Activated CD4-positive, alpha-beta T cell treated with anti-CD3 and anti-CD28 coated beads, Interleukin-2, amount 50 U/mL, for 1 hour (primary cell): ENCODE data around the gene CCDC175.
A peak's percentile ranks its signal among the peaks of the same experiment; 100 is the strongest.

Experiments
- DNase-seq: peaks from one replicate; pipeline ENCODE4 v3.0.0-alpha.2; 2020

CCDC175 gene

DNA sequence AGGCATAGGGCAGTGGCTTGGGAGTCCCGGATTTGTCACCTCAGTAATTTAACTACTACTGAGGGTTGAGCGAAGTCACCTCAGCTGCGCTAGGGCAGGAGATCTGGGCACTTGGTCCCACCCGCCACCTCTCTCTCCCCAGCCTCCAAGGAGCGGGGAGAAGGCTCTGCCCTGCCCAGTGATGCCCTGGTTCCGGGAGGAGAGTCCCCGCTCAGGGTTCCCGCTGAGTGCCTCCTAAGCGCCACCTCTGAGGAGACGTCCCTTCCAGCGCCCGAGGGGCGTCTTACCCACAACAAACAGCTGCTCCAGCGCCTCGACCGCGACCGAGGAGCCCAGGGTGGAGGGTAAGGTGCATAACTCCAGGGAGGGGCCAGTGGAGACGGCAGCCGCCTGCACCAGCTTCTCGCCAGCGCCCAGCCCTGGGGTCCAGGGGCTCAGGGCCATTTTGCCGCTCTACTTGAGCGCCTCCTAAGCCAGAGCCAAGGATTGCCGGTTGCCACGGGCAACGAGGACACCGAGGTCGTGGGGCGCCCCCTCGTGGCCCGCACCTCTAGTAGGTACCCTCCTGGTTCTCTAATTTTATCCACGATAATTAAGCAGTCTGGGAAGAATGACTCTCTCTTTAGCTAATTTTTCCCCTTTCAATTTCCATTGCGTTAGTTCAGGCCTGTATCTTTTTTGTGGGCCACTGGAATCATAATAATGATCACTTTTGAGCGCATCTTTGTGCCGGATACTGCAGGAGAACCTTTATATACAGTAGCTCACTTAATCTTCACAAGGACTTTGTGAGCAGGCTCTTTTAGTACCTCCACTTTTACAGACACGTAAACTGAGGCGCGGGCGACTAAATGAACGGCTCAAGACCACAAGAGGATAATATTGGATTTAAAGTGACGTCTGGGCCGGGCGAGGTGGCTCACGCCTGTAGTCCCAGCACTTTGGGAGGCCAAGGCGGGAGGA lies at the start of gene CCDC175:
TSS of gene CCDC175 (minus strand) at position 481 of the 963 bp plus-strand sequence. CDS start at position 444, 37 bp downstream.
- DNase-seq: peak; percentile 76

- DNase-seq: no peak
Observed at GRCh38 chr14:59622631-59623030, 46.0 kb upstream of the CCDC175 start.

DNA sequence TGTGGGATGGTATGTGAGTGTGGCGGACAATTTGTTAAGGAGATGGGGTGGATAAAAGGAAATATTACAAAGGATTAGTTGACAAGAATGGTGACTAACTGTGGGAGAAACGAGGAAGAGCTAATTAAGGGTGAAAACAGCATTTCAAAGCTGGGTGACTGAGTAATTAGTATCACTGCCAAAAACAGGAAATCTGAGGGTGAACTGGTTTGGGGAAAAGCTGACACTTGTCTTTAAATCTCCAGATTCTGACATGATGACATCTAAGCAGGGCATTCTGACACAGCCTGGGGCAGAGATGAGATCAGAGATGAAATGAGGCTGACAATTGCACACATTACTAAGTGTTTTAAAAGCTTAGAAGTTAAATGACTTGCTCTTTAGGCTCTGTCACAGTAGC lies 42.4 kb upstream of the CCDC175 start:
- no peak for DNase-seq

DNA sequence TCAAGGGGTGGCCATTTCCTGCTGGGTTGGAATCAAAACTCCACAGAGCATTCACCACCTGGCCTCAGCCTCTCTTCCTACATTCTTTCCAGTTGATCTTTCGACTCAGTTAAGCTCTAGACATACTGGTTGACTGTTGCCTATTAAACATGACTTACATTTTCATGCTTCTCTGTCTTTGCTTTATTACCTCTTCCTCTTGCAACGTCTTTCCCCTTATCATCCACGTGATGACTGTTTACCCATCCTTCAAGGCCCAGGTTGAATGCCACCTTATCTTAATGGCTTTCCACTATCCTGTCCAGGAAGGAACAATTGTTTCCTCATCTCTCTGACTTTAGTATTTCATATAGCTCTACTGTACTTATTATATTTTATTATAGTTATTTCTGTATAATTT lies 24.4 kb upstream of the CCDC175 start:
- no peak for DNase-seq

DNA sequence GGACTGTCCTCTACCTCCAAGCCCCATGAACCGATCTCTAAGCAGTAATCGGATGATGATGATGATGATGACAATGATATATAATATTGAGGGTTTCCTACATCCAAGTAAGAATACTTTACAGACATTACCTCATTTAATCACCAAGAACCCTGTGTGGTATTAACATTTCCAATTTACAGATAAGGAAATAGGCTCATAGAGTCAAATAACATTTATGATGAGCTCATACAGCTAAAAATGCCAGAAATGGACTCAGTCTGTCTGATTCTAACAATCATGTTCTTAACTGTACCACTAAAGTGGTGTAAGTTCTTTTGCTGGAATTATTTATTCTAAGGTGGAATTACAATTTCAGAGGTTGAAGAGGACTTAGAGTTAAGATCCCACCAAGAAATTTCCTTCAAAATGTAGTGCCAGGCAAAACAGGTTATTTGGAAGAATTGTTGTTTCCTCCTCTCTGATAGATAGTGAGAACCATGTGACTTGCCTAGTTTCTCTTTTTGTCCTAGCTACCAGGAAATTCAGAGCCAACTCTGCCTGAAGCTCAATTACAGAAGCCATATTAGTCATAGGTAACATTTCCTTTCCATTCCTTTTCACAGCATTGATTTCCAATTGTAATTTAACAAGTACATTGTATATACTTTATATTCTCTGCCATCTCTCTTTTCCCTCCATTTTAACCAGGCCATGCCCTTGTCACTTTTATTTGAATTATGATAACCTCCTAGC lies 23.8 kb upstream of the CCDC175 start:
- DNase-seq: no peak

GRCh38 chr14:59595071-59595470 lies 18.5 kb upstream of the CCDC175 start:
- no peak for DNase-seq

DNA sequence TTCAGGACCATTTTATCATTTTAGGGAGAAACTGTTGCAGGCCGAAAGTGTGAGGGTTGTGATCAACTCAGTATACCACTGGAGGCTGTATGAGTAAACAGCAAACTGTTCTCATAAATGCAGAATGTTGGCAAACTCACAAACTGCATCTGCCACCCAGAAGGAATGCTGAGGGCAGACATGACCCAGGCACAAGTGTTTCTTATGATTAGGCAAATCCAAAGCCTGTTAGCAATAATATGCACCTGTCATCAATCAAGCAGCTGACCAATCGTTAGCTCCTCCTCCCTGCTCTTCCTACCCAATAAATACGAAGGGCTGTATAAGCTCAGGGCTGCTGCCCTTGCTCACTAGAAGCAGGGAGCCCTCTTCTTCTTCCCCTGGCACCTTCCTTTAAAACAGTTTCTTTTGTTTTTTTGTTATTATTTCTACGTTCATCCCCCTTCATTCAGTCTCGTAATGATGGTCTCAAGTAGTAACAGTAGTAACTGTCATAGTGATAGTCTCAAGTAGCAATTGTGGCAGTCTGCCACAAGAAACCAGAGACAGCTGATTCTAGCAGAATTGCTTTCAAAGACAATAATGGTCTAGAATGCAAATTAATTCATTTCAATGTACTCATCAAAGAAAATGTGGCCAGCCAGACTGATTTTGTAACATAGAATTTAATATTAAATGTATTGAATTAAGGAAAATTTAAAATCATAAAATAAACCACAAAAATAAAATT lies 15.2 kb upstream of the CCDC175 start:
- no peak for DNase-seq

- DNase-seq: no peak
Observed at GRCh38 chr14:59588101-59588500, 11.5 kb upstream of the CCDC175 start.

- DNase-seq: no peak
Observed at GRCh38 chr14:59585891-59586554, 9.4 kb upstream of the CCDC175 start.

- DNase-seq: no peak
Observed at GRCh38 chr14:59583755-59584154, 7.1 kb upstream of the CCDC175 start.

GRCh38 chr14:59582845-59583509 lies 6.4 kb upstream of the CCDC175 start:
- no peak for DNase-seq

GRCh38 chr14:59582161-59582560 lies 5.5 kb upstream of the CCDC175 start:
- DNase-seq: no peak

- no peak for DNase-seq
Observed at GRCh38 chr14:59580911-59581310, 4.3 kb upstream of the CCDC175 start.

GRCh38 chr14:59570122-59570521 lies 6.5 kb downstream of the CCDC175 start:
- no peak for DNase-seq

- DNase-seq: no peak
Observed at GRCh38 chr14:59566725-59567124, 9.9 kb downstream of the CCDC175 start.

DNA sequence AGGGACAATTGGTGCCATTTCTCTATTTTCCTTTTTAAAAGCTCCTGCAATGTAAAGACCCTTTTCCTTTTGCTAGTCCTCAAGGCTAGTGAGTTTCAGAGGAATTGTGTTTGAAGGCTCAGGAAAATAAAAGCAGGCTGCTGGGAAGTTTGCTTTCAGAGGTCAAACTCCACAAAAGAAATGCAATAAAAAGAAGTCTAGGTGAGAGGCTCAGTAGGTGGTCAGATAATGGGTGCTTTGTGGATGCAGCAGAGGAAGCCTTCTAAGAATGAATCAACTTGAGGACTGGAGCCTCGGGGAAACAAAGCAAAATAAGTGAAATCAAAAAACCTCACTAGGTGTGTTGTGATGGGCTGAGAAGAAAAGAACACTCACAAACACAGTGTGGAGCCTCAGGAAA lies 10.3 kb downstream of the CCDC175 start:
- DNase-seq: no peak

DNA sequence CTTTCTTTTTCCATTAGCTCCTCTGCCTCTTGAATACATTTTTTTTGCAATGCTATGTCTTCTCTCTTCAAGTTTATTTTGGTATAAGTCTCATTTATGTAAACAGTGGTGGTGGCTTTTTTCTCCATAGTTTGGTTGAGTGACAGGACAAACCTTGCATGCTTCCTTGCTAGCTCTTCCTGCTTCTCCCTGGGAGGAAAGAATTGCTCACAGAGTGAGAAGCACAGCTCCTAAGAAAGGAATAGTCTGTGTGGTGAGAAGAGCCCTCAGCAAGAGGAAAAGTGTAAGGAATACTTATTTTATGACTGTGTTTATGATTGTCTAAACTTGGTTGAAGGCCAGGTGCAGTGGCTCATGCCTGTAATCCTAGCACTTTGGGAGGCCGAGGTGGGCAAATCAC lies 11.5 kb downstream of the CCDC175 start:
- no peak for DNase-seq

DNA sequence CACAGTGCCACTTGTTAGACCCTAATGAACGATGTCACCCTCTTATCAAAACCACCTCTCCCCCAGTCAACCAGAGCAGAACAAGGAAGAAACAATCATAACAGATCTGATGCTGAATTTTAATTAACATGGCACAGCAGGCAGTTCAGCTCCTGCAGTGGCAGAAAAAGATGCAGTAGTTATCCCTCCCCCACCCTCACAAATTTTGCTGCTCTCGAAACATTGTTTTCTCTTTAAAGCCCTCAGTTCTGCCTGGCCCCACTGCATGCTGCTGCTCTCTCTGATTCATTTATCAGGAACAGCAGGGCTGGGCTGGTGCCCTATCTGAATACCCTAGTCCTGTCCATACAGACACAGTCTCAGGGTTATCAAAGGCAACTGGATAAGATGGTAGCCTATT lies 12.2 kb downstream of the CCDC175 start:
- no peak for DNase-seq

DNA sequence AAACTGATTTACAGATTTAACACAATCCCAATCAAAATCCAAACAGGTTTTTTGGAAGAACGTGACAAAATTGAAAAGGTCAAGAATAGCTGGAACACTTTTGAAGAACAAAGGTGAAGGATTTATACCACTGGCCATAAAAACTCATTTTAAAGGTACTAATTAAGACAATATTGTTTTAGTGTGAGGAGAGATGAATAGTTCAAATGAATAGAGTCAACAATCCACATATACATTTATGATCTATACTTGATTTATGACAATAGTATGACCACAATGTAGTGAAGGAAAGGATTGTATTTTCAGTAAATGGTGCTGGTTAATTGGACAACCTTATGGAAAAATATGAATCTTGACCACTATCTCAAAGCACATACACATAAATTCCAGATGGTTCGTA lies 29.3 kb downstream of the CCDC175 start:
- no peak for DNase-seq

GRCh38 chr14:59543873-59544272 lies 32.7 kb downstream of the CCDC175 start:
- DNase-seq: no peak

DNA sequence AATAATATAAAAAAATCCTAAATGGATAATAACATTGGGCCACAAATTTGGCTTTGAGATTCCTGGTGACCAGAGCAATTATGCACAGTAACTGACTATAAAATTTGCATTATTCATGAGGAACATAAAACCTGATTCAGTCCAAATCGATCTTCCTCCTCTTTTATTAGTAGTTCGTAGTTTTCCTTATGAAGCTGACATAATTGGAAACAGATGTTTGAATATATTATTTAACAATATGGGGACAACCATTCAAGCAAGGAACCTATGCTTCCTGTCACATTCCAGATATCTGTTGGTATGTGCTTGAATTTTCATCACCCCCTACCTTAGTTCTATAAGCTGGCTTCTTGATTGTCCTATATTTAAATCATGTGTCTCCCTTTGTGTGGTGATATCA lies 34.9 kb downstream of the CCDC175 start:
- no peak for DNase-seq

DNA sequence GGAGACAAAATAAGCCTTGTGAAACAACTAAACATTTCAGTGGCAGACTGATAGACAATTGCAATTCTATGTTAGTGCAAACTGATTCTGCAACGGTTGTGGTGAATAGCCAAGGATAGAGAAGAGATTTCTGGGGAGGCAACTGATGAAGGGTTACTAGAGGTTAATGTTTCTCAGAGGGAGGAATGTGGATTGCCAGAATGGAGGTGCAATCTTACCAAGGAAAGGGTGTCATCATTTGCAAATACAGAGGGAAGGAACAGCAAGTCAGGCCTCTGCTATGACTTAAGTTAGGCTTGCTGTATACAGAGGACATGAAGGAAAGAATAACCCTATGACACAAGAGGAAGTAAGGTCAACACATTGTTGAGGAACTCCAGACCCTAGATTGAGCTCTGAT lies 35.8 kb downstream of the CCDC175 start:
- DNase-seq: no peak
